SK-N-SH (cell line): ENCODE data around the gene PER3. TPM values are rescaled to one million over a fixed set of nuclear protein-coding genes. Genes with fewer than 3 reads are reported as not detected.
A peak's percentile ranks its signal among the peaks of the same experiment; 100 is the strongest.

Source experiments
- CTCF ChIA-PET: fragments of 300-600, 350-600 bp; formaldehyde crosslinking; extraction: SDS; loops from one replicate; lab custom pipeline; 2021; lab: Yijun Ruan, JAX
- POLR2A ChIA-PET: fragments of 350-600 bp; sonication (Branson Sonifier 250); formaldehyde crosslinking; extraction: SDS; loops from one replicate; lab custom pipeline; 2020; ENCODE audit warnings: antibody characterized with exemption, inconsistent platforms; lab: Yijun Ruan, JAX
- DNase-seq: peaks from one replicate; pipeline ENCODE4 v3.0.0; 2012
- H2AFZ ChIP-seq: fragments of 200-600 bp; sonication (generic); 2 replicates; pipeline ENCODE4 v1.8.1; 2016; ENCODE audit warnings: antibody characterized with exemption, mild to moderate bottlenecking, low read depth
- H3F3A ChIP-seq: fragments of 200-600 bp; sonication (generic); replicated peaks from 2 replicates; pipeline ENCODE3; 2016; ENCODE audit warnings: antibody characterized with exemption, mild to moderate bottlenecking; ENCODE audit not compliant: insufficient read depth
- H3K27ac ChIP-seq, 2 experiments: fragments of 200-500 bp in 1 of 2; fragments of 200-600 bp in 1 of 2; sonication (Bioruptor generic) in 1 of 2; sonication (generic), shearing (Covaris generic) in 1 of 2; 2 replicates each; pipeline versions ENCODE4 v1.5.1 to v1.6.1; 2014 to 2016; ENCODE audit warnings: low read depth in 2 of 2, inconsistent platforms in 1 of 2, low read length in 1 of 2, mild to moderate bottlenecking in 1 of 2, mixed read lengths in 1 of 2
- H3K27me3 ChIP-seq: fragments of 200-600 bp; sonication (generic), shearing (Covaris generic); 2 replicates; pipeline ENCODE4 v1.6.1; 2016; ENCODE audit warnings: mixed run types; ENCODE audit not compliant: insufficient read depth
- H3K36me3 ChIP-seq, 2 experiments: fragments of 200-500 bp in 1 of 2; fragments of 200-600 bp in 1 of 2; sonication (Bioruptor generic) in 1 of 2; sonication (generic) in 1 of 2; replicated peaks in 1 of 2; 2 replicates each; pipeline versions ENCODE3 to v1.5.1; 2014 to 2016; ENCODE audit warnings: low read length in 1 of 2, mild to moderate bottlenecking in 1 of 2; ENCODE audit not compliant: insufficient read depth in 2 of 2, control insufficient read depth in 1 of 2
- H3K4me1 ChIP-seq, 2 experiments: fragments of 200-500 bp in 1 of 2; fragments of 200-600 bp in 1 of 2; sonication (Bioruptor generic) in 1 of 2; sonication (generic), shearing (Covaris generic) in 1 of 2; 2 replicates each; pipeline versions ENCODE4 v1.5.1 to v1.6.1; 2014 to 2016; ENCODE audit warnings: low read depth in 1 of 2, low read length in 1 of 2, mixed run types in 1 of 2; ENCODE audit not compliant: insufficient read depth in 2 of 2, control insufficient read depth in 1 of 2
- H3K4me2 ChIP-seq: fragments of 200-600 bp; sonication (generic), shearing (Covaris generic); 2 replicates; pipeline ENCODE4 v1.6.1; 2017; ENCODE audit warnings: mixed run types
- H3K4me3 ChIP-seq, 2 experiments: fragments of 200-500 bp in 1 of 2; fragments of 200-600 bp in 1 of 2; sonication (Bioruptor generic) in 1 of 2; sonication (generic), shearing (Covaris generic) in 1 of 2; 2 replicates each; pipeline versions ENCODE4 v1.5.1 to v1.8.1; 2014 to 2016; ENCODE audit warnings: low read depth in 2 of 2, inconsistent platforms in 1 of 2, low read length in 1 of 2, mild to moderate bottlenecking in 1 of 2, mixed read lengths in 1 of 2, moderate library complexity in 1 of 2
- H3K79me2 ChIP-seq: fragments of 200-600 bp; sonication (generic); 2 replicates; pipeline ENCODE4 v1.8.1; 2017; ENCODE audit warnings: mild to moderate bottlenecking; ENCODE audit not compliant: insufficient read depth
- H3K9ac ChIP-seq: fragments of 200-600 bp; sonication (generic); 2 replicates; pipeline ENCODE4 v1.6.1; 2017; ENCODE audit warnings: mixed run types
- H3K9me2 ChIP-seq: fragments of 200-600 bp; sonication (generic); 2 replicates; pipeline ENCODE4 v1.6.1; 2017; ENCODE audit warnings: mixed run types
- H3K9me3 ChIP-seq: fragments of 200-600 bp; sonication (generic); 2 replicates; pipeline ENCODE4 v1.6.1; 2017; ENCODE audit warnings: mixed run types, mild to moderate bottlenecking, moderate library complexity
- H4K20me1 ChIP-seq: fragments of 200-600 bp; sonication (generic); 2 replicates; pipeline ENCODE4 v1.6.1; 2017; ENCODE audit warnings: mild to moderate bottlenecking, mixed run types; ENCODE audit not compliant: insufficient read depth
- FOSL2 ChIP-seq: IDR thresholded peaks from 2 replicates; pipeline ENCODE4 v1.4.0; 2012; ENCODE audit warnings: low read depth, mild to moderate bottlenecking, moderate library complexity, borderline replicate concordance
- FOXJ3 ChIP-seq: sonication (generic); formaldehyde crosslinking; IDR thresholded peaks from 2 replicates; pipeline ENCODE4 v1.5.1; 2020; ENCODE audit warnings: mild to moderate bottlenecking, missing genetic modification reagents
- FOXM1 ChIP-seq: IDR thresholded peaks from 2 replicates; pipeline ENCODE4 v1.4.0; 2012; ENCODE audit warnings: low read depth, mild to moderate bottlenecking
- GATA2 ChIP-seq: sonication (generic); formaldehyde crosslinking; IDR thresholded peaks from 2 replicates; pipeline ENCODE4 v1.5.0; 2020; ENCODE audit warnings: mild to moderate bottlenecking, missing genetic modification reagents
- JUND ChIP-seq: IDR thresholded peaks from 2 replicates; pipeline ENCODE4 v1.4.0; 2012
- NFIC ChIP-seq: IDR thresholded peaks from 2 replicates; pipeline ENCODE4 v1.4.0; 2012; ENCODE audit warnings: borderline replicate concordance
- NRF1 ChIP-seq: IDR thresholded peaks from 2 replicates; pipeline ENCODE4 v1.6.1; 2012; ENCODE audit warnings: low read depth, mild to moderate bottlenecking, low read length
- PBX3 ChIP-seq: IDR thresholded peaks from 2 replicates; pipeline ENCODE4; 2012
- POLR2AphosphoS5 ChIP-seq: IDR thresholded peaks from 2 replicates; pipeline ENCODE4 v1.6.1; 2012; ENCODE audit warnings: low read depth, low read length
- RCOR1 ChIP-seq: fragments of 150-350 bp; IDR thresholded peaks from 2 replicates; pipeline ENCODE4 v1.6.1; 2017; ENCODE audit warnings: antibody characterized with exemption, low read length
- REST ChIP-seq: IDR thresholded peaks from 2 replicates; pipeline ENCODE4 v1.6.1; 2012; ENCODE audit warnings: mild to moderate bottlenecking, low read depth, low read length, moderate library complexity
- RXRA ChIP-seq: IDR thresholded peaks from 2 replicates; pipeline ENCODE4 v1.4.0; 2012; ENCODE audit warnings: low read depth, mild to moderate bottlenecking, borderline replicate concordance
- SIN3A ChIP-seq: IDR thresholded peaks from 2 replicates; pipeline ENCODE4 v1.6.1; 2012; ENCODE audit warnings: low read depth, mild to moderate bottlenecking, low read length, moderate library complexity, borderline replicate concordance
- YY1 ChIP-seq: IDR thresholded peaks from 2 replicates; pipeline ENCODE4 v1.4.0; 2012; ENCODE audit warnings: low read depth, mild to moderate bottlenecking
- WGBS: methylation state at CpG from one replicate; pipeline ENCODE4 v1.1.6; 2017; ENCODE audit warnings: low lambda C conversion rate; 5-methylcytosine and 5-hydroxymethylcytosine counted together
- polyA plus RNA-seq, 3 experiments: library from polyadenylated mRNA; depleted of rRNA; stranded (reverse); fragments of >200 nt; gene quantifications; 2 replicates each; pipeline ENCODE4 v1.2.3, GENCODE V29; 2012
- TF ChIP-seq, protein P1 (sequence below): fragments of 150-350 bp; IDR thresholded peaks from 2 replicates; pipeline ENCODE4 v1.6.1; 2016; ENCODE audit warnings: mild to moderate bottlenecking, low read depth, low read length

Gene PER3
- polyA plus RNA-seq, 1 of the 3 experiments (the other 2 are of a cell fraction) = 6.0 TPM

GRCh38 chr1:7810395-7810794 is 26.3 kb downstream of the PER3 start:
- no peaks in the 10 kb centered on the region for H3K4me1 ChIP-seq
- H4K20me1 ChIP-seq = no peaks in the 10 kb centered on the region
- H3K27me3 ChIP-seq = no peaks in the 10 kb centered on the region
- no peak for DNase-seq
- no peak overlapping the region for H3K4me3 ChIP-seq
- H3F3A ChIP-seq = peaks cover 15% of the 10 kb centered on the region
- TF ChIP-seq REST (no peak), PBX3 (peak; percentile 68), YY1 (no peak), FOSL2 (peak; percentile 94), JUND (peak; percentile 73), RXRA (peak; percentile 37; the same call in 1 of the 2 replicates)
- no peaks in the 10 kb centered on the region for H3K9me2 ChIP-seq
- ChIA-PET POLR2A (no interaction called here), CTCF (no interaction called here)
- no peaks in the 10 kb centered on the region for H3K79me2 ChIP-seq
- H3K36me3 ChIP-seq = peaks cover 47 to 67% of the 10 kb centered on the region in 2 experiments
- 39% methylated on average over 7 of the region's 7 CpGs for whole genome bisulfite sequencing
- H3K9ac ChIP-seq = no peak overlapping the region
- peak overlapping the region in 1 of 2 experiments; percentile 26; a peak in 1 of 4 replicates for H3K27ac ChIP-seq
- H2AFZ ChIP-seq = no peak overlapping the region
- no peak overlapping the region for H3K4me2 ChIP-seq
- H3K9me3 ChIP-seq = 0 out of 2 replicates have a peak, but pooled peaks cover 11% of the 10 kb centered on the region

DNA sequence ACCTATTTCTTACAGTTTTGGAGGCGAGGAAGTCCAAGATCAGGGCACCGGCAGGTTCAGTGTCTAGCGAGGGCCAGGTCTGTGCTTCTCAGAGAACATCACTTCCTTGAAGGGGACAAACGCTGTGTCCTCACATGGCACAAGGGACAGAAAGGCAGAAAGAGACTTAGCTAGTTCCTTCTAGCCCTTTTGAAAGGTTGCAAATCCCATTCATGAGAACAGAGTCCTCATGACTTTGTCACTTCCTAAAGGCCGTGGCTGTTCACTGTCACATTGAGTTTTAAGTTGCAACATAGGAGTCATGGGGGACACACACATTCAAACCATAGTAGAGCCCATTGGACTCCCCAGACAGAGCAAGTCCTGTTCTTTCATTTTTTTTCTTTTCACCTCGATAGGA is 27.4 kb downstream of the PER3 start:
- CTCF ChIA-PET = interaction anchor here (0.8 kb wide), 1 partner anchor 92 kb away, joined by 3 read pairs; no protein-coding TSS in a partner anchor
- POLR2A ChIA-PET = no interaction called here
- TF ChIP-seq NRF1 (no peak), FOXM1 (no peak), PBX3 (no peak), REST (no peak), SIN3A (no peak), NFIC (no peak), FOXJ3 (no peak), GATA2 (CRISPR knock-in tag) (no peak), POLR2AphosphoS5 (no peak), RCOR1 (no peak)
- TF ChIP-seq, protein P1, sequence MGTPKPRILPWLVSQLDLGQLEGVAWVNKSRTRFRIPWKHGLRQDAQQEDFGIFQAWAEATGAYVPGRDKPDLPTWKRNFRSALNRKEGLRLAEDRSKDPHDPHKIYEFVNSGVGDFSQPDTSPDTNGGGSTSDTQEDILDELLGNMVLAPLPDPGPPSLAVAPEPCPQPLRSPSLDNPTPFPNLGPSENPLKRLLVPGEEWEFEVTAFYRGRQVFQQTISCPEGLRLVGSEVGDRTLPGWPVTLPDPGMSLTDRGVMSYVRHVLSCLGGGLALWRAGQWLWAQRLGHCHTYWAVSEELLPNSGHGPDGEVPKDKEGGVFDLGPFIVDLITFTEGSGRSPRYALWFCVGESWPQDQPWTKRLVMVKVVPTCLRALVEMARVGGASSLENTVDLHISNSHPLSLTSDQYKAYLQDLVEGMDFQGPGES = no peak

More for the DNA sequence above, 27.4 kb downstream of the PER3 start:
- H3F3A ChIP-seq = peaks cover 17% of the 10 kb centered on the region
- 0 out of 2 replicates have a peak, but pooled peaks cover 11% of the 10 kb centered on the region for H3K9me3 ChIP-seq
- H2AFZ ChIP-seq = no peak overlapping the region
- no peaks in the 10 kb centered on the region for H3K9me2 ChIP-seq
- H4K20me1 ChIP-seq = no peaks in the 10 kb centered on the region
- no peaks in the 10 kb centered on the region for H3K79me2 ChIP-seq
- H3K4me2 ChIP-seq = no peak overlapping the region
- H3K27me3 ChIP-seq = no peaks in the 10 kb centered on the region
- no peak overlapping the region for H3K4me3 ChIP-seq
- no peak for DNase-seq
- peaks cover 37 to 65% of the 10 kb centered on the region in 2 experiments for H3K36me3 ChIP-seq
- no peak overlapping the region for H3K9ac ChIP-seq
- H3K27ac ChIP-seq = no peak overlapping the region
- WGBS = 94% methylated on average over 4 of the region's 6 CpGs
- no peaks in the 10 kb centered on the region for H3K4me1 ChIP-seq
